ENCODE measurements around the gene SIGLEC9.

SIGLEC9 gene

GRCh38 chr19:51147663-51148062, 23.0 kb downstream of the SIGLEC9 start:
- no peak for DNase-seq

GRCh38 chr19:51148580-51148979, 23.9 kb downstream of the SIGLEC9 start:
- no peak for DNase-seq

- no peak for DNase-seq
Measured at GRCh38 chr19:51150627-51151026, 25.9 kb downstream of the SIGLEC9 start.

- DNase-seq: no peak
Measured at GRCh38 chr19:51156710-51157109, 32.0 kb downstream of the SIGLEC9 start.

GRCh38 chr19:51157265-51157664, 32.6 kb downstream of the SIGLEC9 start:
- DNase-seq: no peak

GRCh38 chr19:51158474-51159129, 33.9 kb downstream of the SIGLEC9 start:
- DNase-seq: peak; percentile 18

GRCh38 chr19:51159656-51160055, 35.0 kb downstream of the SIGLEC9 start:
- no peak for DNase-seq

GRCh38 chr19:51161266-51161665, 36.6 kb downstream of the SIGLEC9 start:
- DNase-seq: peak; percentile 15

GRCh38 chr19:51161867-51162496, 37.3 kb downstream of the SIGLEC9 start:
- no peak for DNase-seq

- no peak for DNase-seq
Measured at GRCh38 chr19:51163257-51163656, 38.6 kb downstream of the SIGLEC9 start.

- DNase-seq: no peak
Measured at GRCh38 chr19:51164215-51164614, 39.5 kb downstream of the SIGLEC9 start.

- no peak for DNase-seq
Measured at GRCh38 chr19:51166846-51167490, 42.3 kb downstream of the SIGLEC9 start.

GRCh38 chr19:51168564-51169282, 44.0 kb downstream of the SIGLEC9 start:
- no peak for DNase-seq

GRCh38 chr19:51169283-51169918, 44.7 kb downstream of the SIGLEC9 start:
- peak; percentile 15 for DNase-seq

GRCh38 chr19:51172223-51172622, 47.5 kb downstream of the SIGLEC9 start:
- DNase-seq: no peak

GRCh38 chr19:51173681-51174080, 49.0 kb downstream of the SIGLEC9 start:
- DNase-seq: no peak

- no peak for DNase-seq
Measured at GRCh38 chr19:51179256-51179655, 54.5 kb downstream of the SIGLEC9 start.
